Mesendoderm (in vitro differentiated cells): ENCODE measurements around the gene ZNF638.
A peak's percentile ranks its signal among the peaks of the same experiment; 100 is the strongest.
"Not testable (repeated sequence)": the region's sequence is repeated elsewhere in the genome, so short reads cannot be mapped to it uniquely, and the experiment has no call there.

Experiments
- DNase-seq: peaks from one replicate; pipeline ENCODE4 v3.0.0; 2013
- H2AK5ac ChIP-seq: 2 replicates; pipeline ENCODE4 v1.6.1; 2013; ENCODE audit warnings: low read length, inconsistent platforms
- H2BK120ac ChIP-seq: 2 replicates; pipeline ENCODE4 v1.6.1; 2013; ENCODE audit warnings: low read depth, mild to moderate bottlenecking, low read length, moderate library complexity, mixed read lengths
- H2BK15ac ChIP-seq: replicated peaks from 2 replicates; pipeline ENCODE4 v1.6.1; 2013; ENCODE audit warnings: low read depth, mild to moderate bottlenecking, moderate library complexity
- H2BK5ac ChIP-seq: 2 replicates; pipeline ENCODE4 v1.6.1; 2013; ENCODE audit warnings: low read length, inconsistent platforms
- H3K18ac ChIP-seq: 2 replicates; pipeline ENCODE4 v1.6.1; 2013; ENCODE audit warnings: mild to moderate bottlenecking, low read length, mixed read lengths
- H3K23ac ChIP-seq: one replicate; pipeline ENCODE4 v1.6.1; 2013; ENCODE audit warnings: low read length
- H3K27ac ChIP-seq: 2 replicates; pipeline ENCODE4 v1.5.1; 2013; ENCODE audit warnings: low read depth, mild to moderate bottlenecking, inconsistent platforms, low read length, moderate library complexity
- H3K27me3 ChIP-seq: 2 replicates; pipeline ENCODE4 v1.6.1; 2013; ENCODE audit warnings: low read length, control low read depth, mild to moderate bottlenecking, inconsistent platforms; ENCODE audit not compliant: insufficient read depth, poor library complexity
- H3K36me3 ChIP-seq: 2 replicates; pipeline ENCODE4 v1.6.1; 2013; ENCODE audit warnings: low read length, inconsistent platforms; ENCODE audit not compliant: control insufficient read depth, insufficient read depth
- H3K4ac ChIP-seq: one replicate; pipeline ENCODE4 v1.6.1; 2013; ENCODE audit warnings: low read depth, mild to moderate bottlenecking, low read length, moderate library complexity
- H3K4me1 ChIP-seq: 2 replicates; pipeline ENCODE4 v1.6.1; 2013; ENCODE audit warnings: low read depth, low read length, inconsistent platforms; ENCODE audit not compliant: control insufficient read depth
- H3K4me2 ChIP-seq: 2 replicates; pipeline ENCODE4 v1.6.1; 2013; ENCODE audit warnings: low read length
- H3K4me3 ChIP-seq: 2 replicates; pipeline ENCODE4 v1.5.1; 2013; ENCODE audit warnings: mild to moderate bottlenecking, low read length
- H3K56ac ChIP-seq: one replicate; pipeline ENCODE4 v1.6.1; 2013; ENCODE audit warnings: low read length
- H3K79me1 ChIP-seq: 2 replicates; pipeline ENCODE4 v1.6.1; 2013; ENCODE audit warnings: low read length, inconsistent platforms
- H3K79me2 ChIP-seq: 2 replicates; pipeline ENCODE4 v1.6.1; 2013; ENCODE audit warnings: mild to moderate bottlenecking, low read length; ENCODE audit not compliant: control insufficient read depth, insufficient read depth
- H3K9ac ChIP-seq: 2 replicates; pipeline ENCODE4 v1.6.1; 2013; ENCODE audit warnings: low read length, inconsistent platforms
- H4K5ac ChIP-seq: one replicate; pipeline ENCODE4 v1.6.1; 2013; ENCODE audit warnings: low read length
- H4K8ac ChIP-seq: one replicate; pipeline ENCODE4 v1.6.1; 2013; ENCODE audit warnings: low read depth, mild to moderate bottlenecking, control low read depth, low read length, moderate library complexity
- WGBS: extraction: QIAGEN DNeasy Blood & Tissue Kit; methylation state at CpG from one replicate; pipeline ENCODE4 v1.1.7; 2013; ENCODE audit warnings: low lambda C conversion rate, missing lambda C conversion rate; ENCODE audit not compliant: insufficient coverage; ENCODE audit errors: extremely low coverage; 5-methylcytosine and 5-hydroxymethylcytosine counted together

ZNF638 gene

GRCh38 chr2:71410696-71411095, 79.1 kb downstream of the ZNF638 start:
- Histone ChIP-seq H2BK120ac (no peak overlapping the region), H3K4me2 (no peak overlapping the region), H2BK5ac (no peak overlapping the region), H3K9ac (no peak overlapping the region), H3K4me1 (no peaks in the 10 kb centered on the region), H3K18ac (no peak overlapping the region), H4K5ac (no peak overlapping the region), H3K56ac (no peak overlapping the region), H3K79me2 (no peaks in the 10 kb centered on the region), H3K27me3 (no peaks in the 10 kb centered on the region), H3K36me3 (no peaks in the 10 kb centered on the region), H3K79me1 (no peaks in the 10 kb centered on the region), H3K4ac (no peak overlapping the region), H3K23ac (no peak overlapping the region), H3K27ac (no peak overlapping the region), H2BK15ac (no peak overlapping the region), H4K8ac (no peak overlapping the region), H2AK5ac (no peak overlapping the region), H3K4me3 (no peak overlapping the region)
- no CpG with 5 or more reads among the region's 4 CpGs for WGBS
- no peak for DNase-seq

- H3K79me1 ChIP-seq, H3K56ac ChIP-seq, H2AK5ac ChIP-seq, H3K27me3 ChIP-seq, H3K36me3 ChIP-seq, H3K9ac ChIP-seq, H2BK120ac ChIP-seq, H2BK15ac ChIP-seq, H3K4me1 ChIP-seq, H2BK5ac ChIP-seq, H4K8ac ChIP-seq, H4K5ac ChIP-seq, DNase-seq, H3K18ac ChIP-seq, H3K79me2 ChIP-seq, H3K4ac ChIP-seq, H3K27ac ChIP-seq, H3K23ac ChIP-seq, H3K4me3 ChIP-seq, H3K4me2 ChIP-seq: not testable (repeated sequence)
- no CpG with 5 or more reads among the region's 15 CpGs for WGBS
These were observed 85.3 kb downstream of the ZNF638 start for GRCh38 chr2:71416866-71417265.

DNA sequence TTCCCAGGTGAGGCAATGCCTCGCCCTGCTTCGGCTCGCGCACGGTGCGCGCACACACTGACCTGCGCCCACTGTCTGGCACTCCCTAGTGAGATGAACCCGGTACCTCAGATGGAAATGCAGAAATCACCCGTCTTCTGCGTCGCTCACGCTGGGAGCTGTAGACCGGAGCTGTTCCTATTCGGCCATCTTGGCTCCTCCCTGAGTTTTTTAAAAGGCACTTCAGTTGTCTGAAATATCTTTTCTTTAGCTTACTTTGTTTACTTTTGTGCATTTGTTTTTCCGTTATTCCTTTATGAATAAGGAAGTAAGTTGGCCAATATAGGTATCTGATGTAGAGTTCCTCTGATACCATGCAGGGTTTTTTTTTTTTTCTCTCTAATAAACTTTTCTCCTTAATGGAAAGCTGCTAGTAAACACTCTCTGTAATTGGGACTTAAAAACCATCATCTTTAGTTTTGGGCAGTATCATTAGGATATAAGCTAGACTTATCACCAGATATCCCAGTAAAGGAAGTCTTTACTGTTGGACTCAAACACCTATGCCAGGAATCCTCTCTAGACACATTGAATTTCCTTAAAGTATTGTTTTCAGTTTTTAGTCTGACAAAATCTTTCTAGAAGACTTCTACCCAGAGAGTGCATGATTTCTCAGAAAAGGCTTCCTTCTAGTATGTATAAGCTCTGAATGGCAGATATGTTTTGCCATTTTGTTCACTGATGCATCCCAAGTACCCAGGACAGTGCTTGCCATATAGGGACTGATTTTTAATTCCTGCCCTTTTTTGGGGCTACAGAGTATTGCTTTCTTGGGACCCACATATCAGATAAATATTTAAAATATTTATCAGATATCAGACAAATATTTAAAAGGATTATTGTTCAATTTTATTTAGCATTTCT, 86.0 kb downstream of the ZNF638 start:
- Histone ChIP-seq H4K5ac (no peak overlapping the region), H2AK5ac (no peak overlapping the region), H4K8ac (no peak overlapping the region), H3K79me2 (no peaks in the 10 kb centered on the region), H3K79me1 (no peaks in the 10 kb centered on the region), H3K56ac (peak overlapping the region; percentile 25), H3K4me1 (no peaks in the 10 kb centered on the region), H3K4me3 (no peak overlapping the region), H3K36me3 (no peaks in the 10 kb centered on the region), H3K4ac (no peak overlapping the region), H3K27ac (no peak overlapping the region), H2BK5ac (no peak overlapping the region), H3K4me2 (no peak overlapping the region), H2BK15ac (no peak overlapping the region), H2BK120ac (no peak overlapping the region), H3K23ac (no peak overlapping the region), H3K18ac (no peak overlapping the region), H3K27me3 (no peaks in the 10 kb centered on the region), H3K9ac (peak overlapping the region; percentile 22)
- peak; percentile 27 for DNase-seq
- no CpG with 5 or more reads among the region's 16 CpGs for WGBS

GRCh38 chr2:71419145-71419544, 87.6 kb downstream of the ZNF638 start:
- Histone ChIP-seq H2AK5ac (no peak overlapping the region), H3K18ac (no peak overlapping the region), H4K5ac (no peak overlapping the region), H3K79me1 (no peaks in the 10 kb centered on the region), H3K36me3 (peaks cover 3% of the 10 kb centered on the region), H3K79me2 (no peaks in the 10 kb centered on the region), H3K56ac (no peak overlapping the region), H2BK120ac (no peak overlapping the region), H3K27ac (no peak overlapping the region), H3K4ac (no peak overlapping the region), H3K27me3 (no peaks in the 10 kb centered on the region), H3K4me2 (no peak overlapping the region), H3K4me1 (no peaks in the 10 kb centered on the region), H3K9ac (no peak overlapping the region), H2BK15ac (no peak overlapping the region), H3K23ac (no peak overlapping the region), H4K8ac (no peak overlapping the region), H2BK5ac (no peak overlapping the region), H3K4me3 (no peak overlapping the region)
- no peak for DNase-seq
- 100% methylated on average over 1 of the region's 4 CpGs for WGBS

- Histone ChIP-seq H2BK120ac (no peak overlapping the region), H3K18ac (no peak overlapping the region), H3K79me2 (no peaks in the 10 kb centered on the region), H4K8ac (no peak overlapping the region), H3K23ac (no peak overlapping the region), H3K56ac (no peak overlapping the region), H3K4me2 (no peak overlapping the region), H3K4ac (no peak overlapping the region), H3K4me1 (no peaks in the 10 kb centered on the region), H2BK15ac (no peak overlapping the region), H3K36me3 (peaks cover 3% of the 10 kb centered on the region), H2BK5ac (no peak overlapping the region), H3K4me3 (no peak overlapping the region), H3K27me3 (no peaks in the 10 kb centered on the region), H3K9ac (no peak overlapping the region), H4K5ac (no peak overlapping the region), H3K27ac (no peak overlapping the region), H2AK5ac (no peak overlapping the region), H3K79me1 (no peaks in the 10 kb centered on the region)
- no peak for DNase-seq
- no CpG with 5 or more reads among the region's 1 CpG for WGBS
These were observed 88.4 kb downstream of the ZNF638 start for GRCh38 chr2:71419976-71420375.

- Histone ChIP-seq H3K36me3 (peaks cover 4% of the 10 kb centered on the region), H2BK5ac (no peak overlapping the region), H3K9ac (no peak overlapping the region)
These were observed 91.2 kb downstream of the ZNF638 start for GRCh38 chr2:71422786-71423185.

More at GRCh38 chr2:71422786-71423185, 91.2 kb downstream of the ZNF638 start:
- Histone ChIP-seq H4K8ac (no peak overlapping the region), H3K23ac (no peak overlapping the region), H2BK15ac (no peak overlapping the region), H3K4me1 (no peaks in the 10 kb centered on the region), H3K79me2 (no peaks in the 10 kb centered on the region), H3K4me3 (no peak overlapping the region), H3K27ac (no peak overlapping the region), H2BK120ac (no peak overlapping the region), H2AK5ac (no peak overlapping the region), H3K4me2 (no peak overlapping the region), H3K79me1 (no peaks in the 10 kb centered on the region), H3K27me3 (no peaks in the 10 kb centered on the region), H3K18ac (no peak overlapping the region), H3K56ac (no peak overlapping the region), H3K4ac (no peak overlapping the region), H4K5ac (no peak overlapping the region)
- DNase-seq, result no peak
- WGBS, result no CpG with 5 or more reads among the region's 2 CpGs
